ENCODE data around the gene TAGLN3.

Gene TAGLN3

DNA sequence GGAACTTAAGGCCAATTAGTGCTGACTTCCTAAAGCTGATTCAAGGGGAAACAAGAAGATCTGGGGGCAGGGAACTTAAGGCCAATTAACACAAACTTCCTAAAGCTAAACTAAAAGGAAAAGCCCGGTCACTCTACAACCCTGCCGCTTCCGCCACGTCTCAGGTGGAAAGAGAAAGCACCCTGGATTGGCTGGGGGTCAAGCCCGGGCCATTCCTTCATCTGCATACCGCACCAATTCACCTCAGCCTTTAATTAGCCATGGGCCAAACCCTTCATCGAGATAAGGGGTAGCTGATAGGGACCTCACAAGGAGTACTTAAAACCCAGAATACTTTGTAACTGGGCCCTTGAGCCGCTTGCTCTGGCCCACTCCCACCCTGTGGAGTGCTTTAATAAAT lies 50.2 kb downstream of the TAGLN3 start:
- DNase-seq (ENCODE audit: low read depth in 2 of 2) = no peak

DNA sequence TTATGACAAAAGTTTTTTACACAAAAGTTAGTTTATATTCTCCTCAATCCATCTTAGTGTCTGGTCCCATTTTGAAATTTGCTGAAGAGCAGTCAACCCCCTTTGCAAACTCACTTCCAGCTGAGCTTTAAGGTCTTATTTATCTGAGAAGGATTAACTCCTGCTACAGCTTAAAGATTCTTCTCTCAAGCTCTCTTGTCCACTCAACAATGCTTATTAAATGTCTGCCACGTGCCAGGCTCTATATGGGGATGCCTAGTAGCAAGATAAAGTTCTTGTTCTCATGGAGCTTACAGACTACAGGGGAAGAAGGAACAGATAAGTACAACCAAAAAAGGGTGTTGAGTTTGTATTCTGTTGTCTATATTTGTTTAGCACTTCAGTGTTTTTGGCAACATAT lies 54.5 kb downstream of the TAGLN3 start:
- no peak for DNase-seq (ENCODE audit: low read depth in 2 of 2)

DNA sequence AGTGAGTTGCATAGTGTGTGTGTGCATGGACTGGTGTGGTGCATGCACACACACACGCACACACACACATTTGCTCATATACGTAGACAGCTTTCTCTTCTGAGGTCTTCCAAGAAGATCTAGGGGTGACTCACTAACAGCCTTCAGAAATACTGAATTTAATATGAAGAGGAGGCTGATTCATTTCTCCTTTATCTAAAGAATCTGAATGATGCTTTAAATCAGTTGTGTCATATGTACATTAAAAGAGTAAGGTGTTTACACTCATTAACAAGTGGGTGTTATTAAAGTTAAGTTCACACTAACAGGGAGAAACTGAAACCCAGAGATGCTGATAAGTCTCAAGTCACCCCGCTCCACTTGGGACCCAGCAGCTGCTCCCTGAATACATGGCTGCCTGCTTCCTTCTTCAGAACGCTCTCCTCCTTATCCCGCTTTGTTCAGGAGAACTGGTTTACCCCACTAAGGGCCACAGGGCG lies 57.8 kb downstream of the TAGLN3 start:
- no peak for DNase-seq (ENCODE audit: low read depth in 2 of 2)

DNA sequence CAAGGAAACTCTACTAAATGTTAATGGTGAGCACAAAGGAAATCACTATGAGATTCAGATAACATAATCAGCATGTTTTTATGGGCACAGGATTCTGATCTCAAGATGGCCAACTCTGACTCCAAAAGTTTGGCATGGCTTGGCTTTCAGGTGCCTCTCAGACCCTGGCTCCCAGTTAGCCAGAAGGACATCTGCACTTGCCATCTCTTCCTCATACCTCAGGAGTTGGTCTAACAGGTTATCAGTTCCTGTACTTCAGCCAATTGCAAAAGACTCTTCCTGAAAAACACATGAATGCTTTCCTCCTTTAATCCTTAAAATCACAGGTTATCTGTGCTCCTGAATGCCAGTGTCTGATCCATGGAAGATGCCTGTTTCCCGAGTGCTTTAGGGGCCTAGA lies 60.8 kb downstream of the TAGLN3 start:
- DNase-seq (ENCODE audit: low read depth in 2 of 2) = no peak

DNA sequence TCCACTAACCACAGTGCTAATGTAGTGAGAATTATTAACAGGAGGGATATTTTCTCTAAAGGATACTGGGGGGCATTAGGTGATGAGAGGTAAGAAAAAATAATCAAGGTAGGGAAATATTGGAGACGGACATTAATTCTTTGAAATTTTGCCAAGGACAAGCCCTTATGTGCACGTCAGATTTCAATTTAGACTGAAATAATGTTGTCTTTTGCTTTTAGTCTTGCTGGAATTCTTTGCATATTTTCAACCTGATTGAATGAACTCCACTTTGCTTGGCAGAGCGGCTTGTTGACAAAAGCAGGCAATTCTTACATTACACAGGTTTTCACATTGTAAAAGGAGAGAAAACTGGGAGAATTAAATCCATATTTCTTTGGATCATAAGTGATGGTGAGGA lies 62.4 kb downstream of the TAGLN3 start:
- DNase-seq (ENCODE audit: low read depth in 2 of 2) = no peak

Data from stimulated activated CD8-positive, alpha-beta memory T cell treated with anti-CD3 and anti-CD28 coated beads, Interleukin-7, amount 100 ng/mL, for 4 hours (primary cell).